Activated CD4-positive, alpha-beta T cell treated with anti-CD3 and anti-CD28 coated beads, Interleukin-2, amount 10 ng/mL, durations not matched to agents 24 days and 14 days (primary cell): ENCODE results near the gene TNRC6B. TPM values are rescaled to one million over a fixed set of nuclear protein-coding genes. Genes with fewer than 3 reads are reported as not detected.
A peak's percentile ranks its signal among the peaks of the same experiment; 100 is the strongest.

Experiments used
- DNase-seq: peaks from one replicate; pipeline ENCODE4 v3.0.0; 2022
- H3K27ac Mint-ChIP-seq: one replicate; pipeline ENCODE4 v1.8.0; 2022; ENCODE audit warnings: mild to moderate bottlenecking, mixed read lengths
- H3K27me3 Mint-ChIP-seq: one replicate; pipeline ENCODE4 v1.8.0; 2022; ENCODE audit warnings: mixed read lengths
- H3K36me3 Mint-ChIP-seq: one replicate; pipeline ENCODE4 v1.8.0; 2022; ENCODE audit warnings: low read depth, mild to moderate bottlenecking, mixed read lengths
- H3K4me1 Mint-ChIP-seq: one replicate; pipeline ENCODE4 v1.8.0; 2021; ENCODE audit warnings: mixed read lengths
- H3K4me3 Mint-ChIP-seq: one replicate; pipeline ENCODE4 v1.8.0; 2022; ENCODE audit warnings: mild to moderate bottlenecking, moderate library complexity, mixed read lengths
- H3K9me3 Mint-ChIP-seq: one replicate; pipeline ENCODE4 v1.8.0; 2021; ENCODE audit warnings: mixed read lengths
- intact Hi-C: fragments of 100-400 bp; cut with micrococcal nuclease; formaldehyde crosslinking; loops from one replicate; pipeline ENCODE4 v1.15.1; 2023
- total RNA-seq: library from RNA; stranded (reverse); gene quantifications from 2 replicates; pipeline ENCODE4 v1.2.3, GENCODE V29; 2022

TNRC6B gene
- total RNA-seq, 1 donor from 2014 or later = 31.3 TPM

- Mint-ChIP-seq H3K4me1 (peaks cover 77% of the 10 kb centered on the region), H3K27ac (no peak overlapping the region), H3K36me3 (peaks cover 31% of the 10 kb centered on the region), H3K9me3 (no peaks in the 10 kb centered on the region), H3K4me3 (no peak overlapping the region), H3K27me3 (no peaks in the 10 kb centered on the region)
- no peak for DNase-seq
- intact Hi-C loops = no loop called here
Measured at GRCh38 chr22:40328546-40329456, 151.1 kb downstream of the TNRC6B start.

GRCh38 chr22:40329466-40329865 is 151.7 kb downstream of the TNRC6B start:
- Mint-ChIP-seq H3K27ac (no peak overlapping the region), H3K4me3 (no peak overlapping the region), H3K36me3 (peaks cover 33% of the 10 kb centered on the region), H3K9me3 (no peaks in the 10 kb centered on the region), H3K4me1 (peaks cover 77% of the 10 kb centered on the region), H3K27me3 (no peaks in the 10 kb centered on the region)
- intact Hi-C loops = no loop called here
- DNase-seq = no peak

GRCh38 chr22:40330086-40330485 is 152.4 kb downstream of the TNRC6B start:
- Mint-ChIP-seq H3K9me3 (no peaks in the 10 kb centered on the region), H3K27ac (no peak overlapping the region), H3K27me3 (no peaks in the 10 kb centered on the region), H3K36me3 (peaks cover 33% of the 10 kb centered on the region), H3K4me1 (peaks cover 76% of the 10 kb centered on the region), H3K4me3 (no peak overlapping the region)
- intact Hi-C loops = no loop called here
- no peak for DNase-seq

DNA sequence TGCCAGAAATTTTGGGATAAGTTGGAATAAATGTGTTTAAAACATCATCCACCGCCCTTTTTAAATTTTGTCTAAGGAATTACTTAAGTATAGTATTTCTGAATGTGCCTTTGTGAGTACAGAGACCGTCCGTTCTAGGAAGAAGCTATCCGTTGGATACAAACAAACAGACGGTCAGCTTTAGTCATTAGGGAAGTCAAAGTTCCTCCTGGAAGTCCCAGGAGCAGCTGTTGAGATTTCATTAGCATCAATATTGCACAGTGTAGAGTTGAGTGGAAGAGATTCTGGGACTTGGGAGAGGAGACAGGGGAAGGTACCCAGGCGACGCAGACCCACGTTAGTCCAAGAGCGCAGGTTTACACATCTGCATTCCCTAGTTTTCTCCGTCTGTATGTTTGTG is 152.9 kb downstream of the TNRC6B start:
- Mint-ChIP-seq H3K4me1 (peaks cover 73% of the 10 kb centered on the region), H3K27ac (no peak overlapping the region), H3K27me3 (no peaks in the 10 kb centered on the region), H3K4me3 (no peak overlapping the region), H3K9me3 (no peaks in the 10 kb centered on the region), H3K36me3 (peaks cover 33% of the 10 kb centered on the region)
- no peak for DNase-seq
- intact Hi-C loops = no loop called here

GRCh38 chr22:40331706-40332105 is 154.0 kb downstream of the TNRC6B start:
- Mint-ChIP-seq H3K27me3 (no peaks in the 10 kb centered on the region), H3K4me3 (peak overlapping the region; percentile 84), H3K27ac (peak overlapping the region; percentile 93), H3K9me3 (no peaks in the 10 kb centered on the region), H3K4me1 (peaks cover 75% of the 10 kb centered on the region), H3K36me3 (peaks cover 33% of the 10 kb centered on the region)
- no peak for DNase-seq
- intact Hi-C loops = loop anchor here (2.0 kb wide), 1 partner anchor 15 kb away; the partner anchor contains the start of gene ADSL

GRCh38 chr22:40332319-40332781 is 154.6 kb downstream of the TNRC6B start:
- Mint-ChIP-seq H3K27me3 (no peaks in the 10 kb centered on the region), H3K4me1 (peaks cover 68% of the 10 kb centered on the region), H3K9me3 (no peaks in the 10 kb centered on the region), H3K4me3 (peak overlapping the region; percentile 84), H3K36me3 (peaks cover 28% of the 10 kb centered on the region), H3K27ac (peak overlapping the region; percentile 93)
- intact Hi-C loops = loop anchor here (2.0 kb wide), 1 partner anchor 14 kb away; the partner anchor contains the start of gene ADSL
- DNase-seq = peak; percentile 69

DNA sequence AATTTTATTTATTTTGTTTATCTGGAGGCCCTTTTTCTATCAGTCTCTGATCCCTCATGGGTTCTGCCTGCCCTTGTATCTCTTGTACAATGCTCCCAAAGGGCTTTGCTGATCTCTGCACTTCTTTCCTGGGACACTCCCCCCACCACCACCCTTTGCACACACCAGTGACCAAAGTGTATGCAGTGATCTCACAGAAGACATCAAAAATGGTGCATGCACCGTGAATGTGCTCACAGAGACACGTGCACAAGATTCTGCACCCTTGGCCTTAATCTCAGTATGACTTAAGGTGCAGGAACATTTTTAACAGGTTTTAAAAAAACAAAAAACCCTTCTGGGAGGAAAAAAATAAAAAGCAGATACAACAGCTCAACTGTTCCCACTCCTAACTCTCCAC is 156.3 kb downstream of the TNRC6B start:
- DNase-seq = no peak
- Mint-ChIP-seq H3K27ac (peak overlapping the region; percentile 75), H3K36me3 (peaks cover 31% of the 10 kb centered on the region), H3K9me3 (no peaks in the 10 kb centered on the region), H3K4me3 (peak overlapping the region; percentile 12), H3K4me1 (peaks cover 67% of the 10 kb centered on the region), H3K27me3 (no peaks in the 10 kb centered on the region)
- intact Hi-C loops = no loop called here

- intact Hi-C loops = no loop called here
- no peaks in the 10 kb centered on the region for H3K27me3 Mint-ChIP-seq
- peaks cover 31% of the 10 kb centered on the region for H3K36me3 Mint-ChIP-seq
- peaks cover 63% of the 10 kb centered on the region for H3K4me1 Mint-ChIP-seq
- no peaks in the 10 kb centered on the region for H3K9me3 Mint-ChIP-seq
- no peak for DNase-seq
- peak overlapping the region; percentile 43 for H3K4me3 Mint-ChIP-seq
- peak overlapping the region; percentile 75 for H3K27ac Mint-ChIP-seq
Measured at GRCh38 chr22:40334899-40335298, 157.2 kb downstream of the TNRC6B start.

DNA sequence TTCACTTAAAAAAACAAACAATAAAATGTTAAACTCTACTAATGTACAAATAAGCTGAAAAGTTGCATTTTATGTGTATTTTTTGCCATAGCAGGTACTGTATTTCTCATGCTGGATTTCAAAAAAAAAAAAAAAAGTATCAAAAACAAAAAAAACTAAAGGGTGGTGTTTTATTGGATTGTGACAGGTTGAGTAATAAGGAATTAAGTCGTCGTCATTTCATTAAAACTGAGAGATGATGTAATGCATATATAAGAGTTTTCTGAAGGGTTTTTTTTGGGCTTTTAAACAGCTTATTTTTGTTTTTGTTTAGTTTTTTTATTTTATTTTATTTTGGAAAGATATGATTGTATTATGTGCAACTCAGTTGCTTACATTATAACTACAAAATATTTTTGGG is 157.6 kb downstream of the TNRC6B start:
- peaks cover 31% of the 10 kb centered on the region for H3K36me3 Mint-ChIP-seq
- no peak overlapping the region for H3K27ac Mint-ChIP-seq
- peaks cover 65% of the 10 kb centered on the region for H3K4me1 Mint-ChIP-seq
- no peak for DNase-seq
- H3K4me3 Mint-ChIP-seq = no peak overlapping the region
- no peaks in the 10 kb centered on the region for H3K27me3 Mint-ChIP-seq
- intact Hi-C loops = no loop called here
- H3K9me3 Mint-ChIP-seq = no peaks in the 10 kb centered on the region

DNA sequence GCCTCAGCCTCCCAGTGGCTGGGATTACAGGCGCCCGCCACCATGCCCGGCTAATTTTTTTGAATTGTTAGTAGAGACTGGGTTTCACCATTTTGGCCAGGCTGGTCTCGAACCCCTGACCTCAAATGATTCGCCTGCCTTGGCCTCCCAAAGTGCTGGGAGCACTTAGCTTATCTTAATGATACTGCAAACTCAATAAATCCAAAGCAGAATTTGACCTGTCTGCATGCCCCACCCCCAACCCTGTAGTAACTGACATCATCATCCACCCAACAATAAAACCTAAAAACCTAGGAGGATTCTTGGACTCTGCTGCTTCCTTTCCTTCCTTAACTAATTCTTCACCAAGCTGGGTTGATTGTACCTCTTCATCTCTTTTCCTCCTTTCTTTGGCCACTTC is 162.3 kb downstream of the TNRC6B start:
- peaks cover 43% of the 10 kb centered on the region for H3K4me1 Mint-ChIP-seq
- no peak overlapping the region for H3K4me3 Mint-ChIP-seq
- peaks cover 14% of the 10 kb centered on the region for H3K36me3 Mint-ChIP-seq
- DNase-seq = no peak
- no peaks in the 10 kb centered on the region for H3K27me3 Mint-ChIP-seq
- H3K27ac Mint-ChIP-seq = peak overlapping the region; percentile 55
- intact Hi-C loops = no loop called here
- H3K9me3 Mint-ChIP-seq = no peaks in the 10 kb centered on the region

- Mint-ChIP-seq H3K9me3 (no peaks in the 10 kb centered on the region), H3K36me3 (peaks cover 14% of the 10 kb centered on the region), H3K4me1 (peaks cover 37% of the 10 kb centered on the region), H3K27ac (no peak overlapping the region), H3K4me3 (no peak overlapping the region), H3K27me3 (no peaks in the 10 kb centered on the region)
- intact Hi-C loops = no loop called here
- DNase-seq = no peak
Measured at GRCh38 chr22:40341604-40342003, 163.9 kb downstream of the TNRC6B start.

GRCh38 chr22:40342521-40342920 is 164.8 kb downstream of the TNRC6B start:
- H3K27ac Mint-ChIP-seq = peak overlapping the region; percentile 14
- peak overlapping the region; percentile 2 for H3K4me3 Mint-ChIP-seq
- no peaks in the 10 kb centered on the region for H3K9me3 Mint-ChIP-seq
- H3K27me3 Mint-ChIP-seq = no peaks in the 10 kb centered on the region
- H3K36me3 Mint-ChIP-seq = peaks cover 12% of the 10 kb centered on the region
- H3K4me1 Mint-ChIP-seq = peaks cover 40% of the 10 kb centered on the region
- no peak for DNase-seq
- intact Hi-C loops = no loop called here

DNA sequence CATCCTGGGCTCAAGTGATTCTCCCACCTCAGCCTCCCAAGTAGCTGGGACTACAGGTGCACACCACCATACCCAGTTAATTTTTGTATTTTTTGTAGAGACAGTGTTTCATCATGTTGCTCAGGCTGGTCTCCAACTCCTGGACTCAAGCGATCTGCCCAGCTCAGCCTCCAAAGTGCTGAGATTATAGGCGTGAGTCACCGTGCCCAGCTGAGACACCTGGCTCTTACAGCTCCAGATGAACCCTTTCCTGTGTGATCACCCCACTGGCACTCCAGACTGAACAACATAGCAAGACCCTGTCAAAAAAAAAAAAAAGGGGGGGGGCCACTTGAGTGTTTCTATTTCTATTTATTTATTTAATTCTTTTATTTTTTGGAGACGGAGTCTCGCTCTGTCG is 167.5 kb downstream of the TNRC6B start:
- peak overlapping the region; percentile 97 for H3K27ac Mint-ChIP-seq
- H3K9me3 Mint-ChIP-seq = no peaks in the 10 kb centered on the region
- no peaks in the 10 kb centered on the region for H3K27me3 Mint-ChIP-seq
- DNase-seq = no peak
- intact Hi-C loops = loop anchor here (5.0 kb wide), 4 partner anchors 103 to 238 kb away; no protein-coding TSS in a partner anchor
- H3K4me3 Mint-ChIP-seq = peak overlapping the region; percentile 93
- H3K36me3 Mint-ChIP-seq = peaks cover 18% of the 10 kb centered on the region
- peaks cover 39% of the 10 kb centered on the region for H3K4me1 Mint-ChIP-seq

- intact Hi-C loops = loop anchor here (1.0 to 5.0 kb wide), 10 partner anchors 13 to 813 kb away; partner anchors contain the start of genes RPS19BP1 and TNRC6B
- peak; percentile 87 for DNase-seq
- Mint-ChIP-seq H3K36me3 (peaks cover 17% of the 10 kb centered on the region), H3K27me3 (no peaks in the 10 kb centered on the region), H3K9me3 (no peaks in the 10 kb centered on the region), H3K27ac (peak overlapping the region; percentile 97), H3K4me1 (peaks cover 38% of the 10 kb centered on the region), H3K4me3 (peak overlapping the region; percentile 93)
Measured at GRCh38 chr22:40345815-40346184, 168.1 kb downstream of the TNRC6B start.
